ENCODE measurements around the gene PDE6G.

- TF ChIP-seq SIN3A (IDR thresholded peaks at IDR 0.05; ENCODE audit: borderline replicate concordance, insufficient read depth, low read length), result no peak
- TF ChIP-seq TAF1 (IDR thresholded peaks at IDR 0.05; ENCODE audit: borderline replicate concordance, insufficient read depth, low read length), result peak; percentile 49; the same call in 1 of the 2 replicates
Observed at GRCh38 chr17:81683584-81684441, 27.5 kb upstream of the PDE6G start, which contains the start of the genes ARL16 and HGS.

All from PFSK-1 (cell line).